Chondrocyte (in vitro differentiated cells): Measurements from ENCODE around the gene APPBP2. TPM values are rescaled to one million over a fixed set of nuclear protein-coding genes. Genes with fewer than 3 reads are reported as not detected.
A peak's percentile ranks its signal among the peaks of the same experiment; 100 is the strongest.
"Not testable (repeated sequence)": the region's sequence is repeated elsewhere in the genome, so short reads cannot be mapped to it uniquely, and the experiment has no call there.

ENCODE experiments used
- DNase-seq: peaks from one replicate; pipeline ENCODE4 v3.0.0; 2021; ENCODE audit warnings: mixed read lengths, low spot score
- H3K27ac Mint-ChIP-seq: one replicate; pipeline ENCODE4 v1.8.0; 2021; ENCODE audit warnings: mild to moderate bottlenecking, moderate library complexity, mixed read lengths; ENCODE audit not compliant: unreplicated experiment
- H3K27me3 Mint-ChIP-seq: 2 replicates; pipeline ENCODE4 v1.8.0; 2021; ENCODE audit warnings: low read depth, mixed read lengths
- H3K36me3 Mint-ChIP-seq: 2 replicates; pipeline ENCODE4 v1.8.0; 2021; ENCODE audit warnings: low read depth, mixed read lengths
- H3K4me1 Mint-ChIP-seq: 2 replicates; pipeline ENCODE4 v1.8.0; 2021; ENCODE audit warnings: low read depth, mild to moderate bottlenecking, mixed read lengths
- H3K4me3 Mint-ChIP-seq: one replicate; pipeline ENCODE4 v1.8.0; 2021; ENCODE audit warnings: mild to moderate bottlenecking, moderate library complexity, mixed read lengths; ENCODE audit not compliant: unreplicated experiment
- H3K9me3 Mint-ChIP-seq: 2 replicates; pipeline ENCODE4 v1.8.0; 2021; ENCODE audit warnings: low read depth, mixed read lengths
- CTCF ChIP-seq: fragments of 200-600 bp; sonication (generic); IDR thresholded peaks from 2 replicates; pipeline ENCODE4 v1.5.0; 2021; ENCODE audit warnings: antibody characterized with exemption, mild to moderate bottlenecking, moderate library complexity
- total RNA-seq: library from RNA; stranded (reverse); gene quantifications from 3 replicates; pipeline ENCODE4 v1.2.1, GENCODE V29; 2021

The APPBP2 gene
- total RNA-seq, 1 donor from 2014 or later = 51.1 TPM

GRCh38 chr17:60555786-60556185 lies 29.7 kb upstream of the APPBP2 start:
- Mint-ChIP-seq H3K27ac (no peak overlapping the region), H3K4me1 (peaks cover 6% of the 10 kb centered on the region), H3K36me3 (no peaks in the 10 kb centered on the region), H3K27me3 (no peaks in the 10 kb centered on the region), H3K4me3 (no peak overlapping the region), H3K9me3 (no peaks in the 10 kb centered on the region)
- DNase-seq = no peak
- TF ChIP-seq CTCF = no peak

- H3K9me3 Mint-ChIP-seq = no peaks in the 10 kb centered on the region
- H3K4me3 Mint-ChIP-seq = no peak overlapping the region
Observed at GRCh38 chr17:60554377-60554788, 28.3 kb upstream of the APPBP2 start.

GRCh38 chr17:60552255-60552654 lies 26.2 kb upstream of the APPBP2 start:
- not testable (repeated sequence) for DNase-seq, H3K36me3 Mint-ChIP-seq, H3K27me3 Mint-ChIP-seq, H3K9me3 Mint-ChIP-seq, H3K4me1 Mint-ChIP-seq, H3K4me3 Mint-ChIP-seq, H3K27ac Mint-ChIP-seq

More at GRCh38 chr17:60554377-60554788, 28.3 kb upstream of the APPBP2 start:
- peaks cover 6% of the 10 kb centered on the region for H3K4me1 Mint-ChIP-seq
- no peak for DNase-seq
- H3K27me3 Mint-ChIP-seq = no peaks in the 10 kb centered on the region
- H3K36me3 Mint-ChIP-seq = no peaks in the 10 kb centered on the region
- peak overlapping the region; percentile 24 for H3K27ac Mint-ChIP-seq
- no peak for TF ChIP-seq CTCF

GRCh38 chr17:60548990-60549389 lies 22.9 kb upstream of the APPBP2 start:
- H3K27me3 Mint-ChIP-seq = no peaks in the 10 kb centered on the region
- DNase-seq = no peak
- H3K36me3 Mint-ChIP-seq = no peaks in the 10 kb centered on the region
- no peak for TF ChIP-seq CTCF
- peaks cover under 1% of the 10 kb centered on the region for H3K4me1 Mint-ChIP-seq
- no peaks in the 10 kb centered on the region for H3K9me3 Mint-ChIP-seq
- H3K4me3 Mint-ChIP-seq = no peak overlapping the region
- no peak overlapping the region for H3K27ac Mint-ChIP-seq

GRCh38 chr17:60545465-60546191 lies 19.6 kb upstream of the APPBP2 start:
- no peak for DNase-seq
- Mint-ChIP-seq H3K4me3 (no peak overlapping the region), H3K27me3 (no peaks in the 10 kb centered on the region), H3K9me3 (no peaks in the 10 kb centered on the region), H3K36me3 (no peaks in the 10 kb centered on the region), H3K27ac (no peak overlapping the region), H3K4me1 (no peaks in the 10 kb centered on the region)
- TF ChIP-seq CTCF = no peak

GRCh38 chr17:60542071-60542470 lies 16.0 kb upstream of the APPBP2 start:
- no peak for DNase-seq
- Mint-ChIP-seq H3K36me3 (no peaks in the 10 kb centered on the region), H3K4me3 (no peak overlapping the region), H3K27ac (no peak overlapping the region), H3K27me3 (no peaks in the 10 kb centered on the region), H3K9me3 (no peaks in the 10 kb centered on the region), H3K4me1 (no peaks in the 10 kb centered on the region)
- TF ChIP-seq CTCF = no peak
